Psoas muscle (tissue), 8 donors: ENCODE measurements around the gene ITGB4. TPM values are rescaled to one million over a fixed set of nuclear protein-coding genes. Genes with fewer than 3 reads are reported as not detected.

ENCODE experiments used
- ATAC-seq, 4 donors: fragments of 200-7000 bp; cut with Tn5 transposase; one replicate each; pipeline ENCODE4 v1.9.1; 2020; ENCODE audit warnings: moderate library complexity in 3 of 4, mild to moderate bottlenecking in 2 of 4
- DNase-seq, 2 donors: peaks; one replicate each; pipeline ENCODE4 v3.0.0-alpha.2; 2020
- H3K27ac ChIP-seq: fragments of 200-600 bp; one replicate; pipeline ENCODE4 v1.8.0; 2022
- H3K27me3 ChIP-seq, 3 donors: fragments of 200-600 bp in 1 of 3; one replicate each; pipeline versions ENCODE4 v1.6.1 to v1.8.0; 2013 to 2022; ENCODE audit warnings: low read length in 2 of 3, mild to moderate bottlenecking in 2 of 3, moderate library complexity in 1 of 3; ENCODE audit not compliant: insufficient read depth in 3 of 3
- H3K36me3 ChIP-seq, 2 donors: fragments of 200-600 bp in 1 of 2; one replicate each; pipeline versions ENCODE4 v1.6.1 to v1.8.0; 2013 to 2022; ENCODE audit warnings: low read depth in 1 of 2, mild to moderate bottlenecking in 1 of 2, moderate library complexity in 1 of 2; ENCODE audit not compliant: insufficient read depth in 1 of 2
- H3K4me1 ChIP-seq: fragments of 200-600 bp; one replicate; pipeline ENCODE4 v1.8.0; 2022
- H3K4me3 ChIP-seq: fragments of 200-600 bp; one replicate; pipeline ENCODE4 v1.8.0; 2022; ENCODE audit warnings: mild to moderate bottlenecking
- H3K9me3 ChIP-seq: fragments of 200-600 bp; one replicate; pipeline ENCODE4 v1.8.0; 2022
- CTCF ChIP-seq: fragments of 200-600 bp; IDR thresholded peaks from one replicate; pipeline ENCODE4 v1.8.0; 2022; ENCODE audit warnings: antibody characterized with exemption
- WGBS, 3 donors: extraction: QIAGEN DNeasy Blood & Tissue Kit; methylation state at CpG; one replicate each; pipeline versions ENCODE4 v1.1.6 to v1.1.7; 2013; 5-methylcytosine and 5-hydroxymethylcytosine counted together
- intact Hi-C, 2 donors: fragments of 100-400 bp; cut with DNase I; formaldehyde crosslinking; loops; one replicate each; pipeline versions ENCODE4 v1.11.0 to v1.14.2; 2022
- polyA plus RNA-seq, 3 donors: library from polyadenylated mRNA; stranded (reverse); fragments of 200-250 nt; gene quantifications; one replicate each; pipeline ENCODE4 v1.2.3, GENCODE V29; 2013
- total RNA-seq, 4 donors: library from RNA; stranded (reverse); fragmentation: NEBNext Ultra II Directional in 2 of 4; extraction: Animal tissue kit (Norgen Biotek cat#: 25700) in 2 of 4; gene quantifications; one replicate each; pipeline versions ENCODE4 v1.2.1 to v1.2.4, GENCODE V29; 2021 to 2023
- donor health status: healthy with polysubstance abuse.
- donor health status: DM: no; HTN: no; CAD: no; lungs with moderate emphysema.
- donor health status: Bipolar disorder and iron deficiency.
- donor health status: healthy.
- donor health status: DM: yes; HTN: yes; CAD: no.
- donor health status: DM: no; HTN: no; CAD: no.
- donor health status: DM: no; HTN: no; CAD: no.
- donor health status: DM: yes; HTN: yes; CAD: no.

ITGB4 gene
- total and polyA plus RNA-seq, 7 donors, result 1.3 to 5.7 (median 2.1) TPM

GRCh38 chr17:75719732-75720131 lies 1.5 kb upstream of the ITGB4 start:
- ATAC-seq (no peak), DNase-seq (no peak)
- Histone ChIP-seq H3K27me3 (peaks cover 0 to 39% (median 11%) of the 10 kb centered on the region in 3 donors), H3K4me3 (no peak overlapping the region), H3K36me3 (no peaks in the 10 kb centered on the region), H3K27ac (no peak overlapping the region), H3K4me1 (peaks cover 5% of the 10 kb centered on the region), H3K9me3 (no peaks in the 10 kb centered on the region)
- intact Hi-C loops, result no loop called here
- 89 to 93% (median 93%) methylated on average over 2 of the region's 2 CpGs for WGBS, 3 donors
- no peak for TF ChIP-seq CTCF

GRCh38 chr17:75721463-75722011 lies 278 bp downstream of the ITGB4 start:
- 18 to 23% (median 20%) methylated on average over 20 to 33 of the region's 33 CpGs for WGBS, 3 donors
- DNase-seq, result no peak
- Histone ChIP-seq H3K4me3 (peak overlapping the region; percentile 61), H3K27ac (no peak overlapping the region), H3K9me3 (no peaks in the 10 kb centered on the region), H3K4me1 (peaks cover 5% of the 10 kb centered on the region), H3K27me3 (peaks cover 0 to 33% (median 11%) of the 10 kb centered on the region in 3 donors), H3K36me3 (no peaks in the 10 kb centered on the region)
- intact Hi-C loops, result no loop called here
- peak in 3 of 4 donors; percentile 19 to 42 (median 40) for ATAC-seq
- TF ChIP-seq CTCF, result no peak

GRCh38 chr17:75722076-75722475 lies 817 bp downstream of the ITGB4 start:
- no peak for TF ChIP-seq CTCF
- Histone ChIP-seq H3K4me3 (peak overlapping the region; percentile 61), H3K27me3 (peaks cover 0 to 31% (median 11%) of the 10 kb centered on the region in 3 donors), H3K27ac (no peak overlapping the region), H3K4me1 (peaks cover 5% of the 10 kb centered on the region), H3K36me3 (no peaks in the 10 kb centered on the region), H3K9me3 (no peaks in the 10 kb centered on the region)
- intact Hi-C loops, result no loop called here
- no peak for ATAC-seq
- DNase-seq, result no peak
- 84 to 89% (median 89%) methylated on average over 5 of the region's 5 CpGs for WGBS, 3 donors

GRCh38 chr17:75722542-75723095 lies 1.4 kb downstream of the ITGB4 start:
- Histone ChIP-seq H3K36me3 (no peaks in the 10 kb centered on the region), H3K27me3 (peaks cover 0 to 28% (median 11%) of the 10 kb centered on the region in 3 donors), H3K4me1 (peaks cover 5% of the 10 kb centered on the region), H3K4me3 (no peak overlapping the region), H3K27ac (no peak overlapping the region), H3K9me3 (no peaks in the 10 kb centered on the region)
- no peak for DNase-seq
- intact Hi-C loops, result no loop called here
- ATAC-seq, result no peak
- 91 to 94% (median 92%) methylated on average over 9 of the region's 9 CpGs for WGBS, 3 donors
- TF ChIP-seq CTCF, result no peak
